Smooth muscle cell (in vitro differentiated cells): ENCODE results near the gene DERL2. TPM values are rescaled to one million over a fixed set of nuclear protein-coding genes. Genes with fewer than 3 reads are reported as not detected.

Source experiments
- DNase-seq: peaks from one replicate; lab custom pipeline; 2025; ENCODE audit not compliant: unreplicated experiment; lab: John Stamatoyannopoulos, UW
- H2AFZ ChIP-seq: fragments of 200-600 bp; sonication (generic); 2 replicates; pipeline ENCODE4 v1.6.0; 2016; ENCODE audit warnings: antibody characterized with exemption, low read depth, mild to moderate bottlenecking
- H3F3A ChIP-seq: fragments of 200-600 bp; sonication (generic); 2 replicates; pipeline ENCODE4 v1.6.0; 2017; ENCODE audit warnings: antibody characterized with exemption, low read depth
- H3K27ac ChIP-seq: fragments of 200-600 bp; sonication (generic); 2 replicates; pipeline ENCODE4 v1.5.1; 2016; ENCODE audit warnings: low read depth, mild to moderate bottlenecking
- H3K27me3 ChIP-seq: fragments of 200-600 bp; sonication (generic); 2 replicates; pipeline ENCODE4 v1.6.1; 2016; ENCODE audit warnings: low read depth, mild to moderate bottlenecking
- H3K36me3 ChIP-seq: fragments of 200-600 bp; sonication (generic); 2 replicates; pipeline ENCODE4 v1.5.1; 2016; ENCODE audit warnings: low read depth
- H3K4me1 ChIP-seq: fragments of 200-600 bp; sonication (generic); 2 replicates; pipeline ENCODE4 v1.5.1; 2016; ENCODE audit warnings: low read depth
- H3K4me2 ChIP-seq: fragments of 200-600 bp; sonication (generic); 2 replicates; pipeline ENCODE4 v1.6.0; 2016; ENCODE audit warnings: mild to moderate bottlenecking
- H3K4me3 ChIP-seq: fragments of 200-600 bp; sonication (generic); 2 replicates; pipeline ENCODE4 v1.5.1; 2016; ENCODE audit warnings: mild to moderate bottlenecking
- H3K79me2 ChIP-seq: fragments of 200-600 bp; sonication (generic); 2 replicates; pipeline ENCODE4 v1.6.0; 2016; ENCODE audit warnings: low read depth, mild to moderate bottlenecking
- H3K9ac ChIP-seq: fragments of 200-600 bp; sonication (generic); 2 replicates; pipeline ENCODE4 v1.6.0; 2016; ENCODE audit warnings: low read depth
- H3K9me3 ChIP-seq: fragments of 200-600 bp; sonication (generic); replicated peaks from 2 replicates; pipeline ENCODE4 v1.5.1; 2016; ENCODE audit warnings: low read depth
- H4K20me1 ChIP-seq: fragments of 200-600 bp; sonication (generic); 2 replicates; pipeline ENCODE4 v1.6.0; 2016; ENCODE audit warnings: low read depth
- CTCF ChIP-seq: fragments of 200-600 bp; sonication (generic); IDR thresholded peaks from 2 replicates; pipeline ENCODE4 v1.5.1; 2017; ENCODE audit warnings: borderline replicate concordance, mild to moderate bottlenecking, antibody characterized with exemption; ENCODE audit not compliant: insufficient read depth, poor library complexity, severe bottlenecking
- WGBS: methylation state at CpG from one replicate; pipeline ENCODE4 v1.1.7; 2016; ENCODE audit warnings: low lambda C conversion rate; 5-methylcytosine and 5-hydroxymethylcytosine counted together
- polyA plus RNA-seq: library from polyadenylated mRNA; unstranded; fragments of >200 nt; fragmentation: Nextera tagmentation; extraction: Ambion mirVana; gene quantifications from 2 replicates; pipeline ENCODE4 v1.2.1, GENCODE V29; 2016
- total RNA-seq: library from RNA; depleted of rRNA; stranded (reverse); fragments of >200 nt; gene quantifications from 2 replicates; pipeline ENCODE4 v1.2.3, GENCODE V29; 2014

DERL2 gene
- total and polyA plus RNA-seq, 2 experiments from 2014 or later = 81.3 to 152 TPM

- Histone ChIP-seq H4K20me1 (no peaks in the 10 kb centered on the region), H2AFZ (no peak overlapping the region), H3F3A (peaks cover 4% of the 10 kb centered on the region), H3K4me3 (no peak overlapping the region), H3K27me3 (no peaks in the 10 kb centered on the region), H3K79me2 (no peaks in the 10 kb centered on the region), H3K27ac (peak overlapping the region; percentile 98), H3K36me3 (no peaks in the 10 kb centered on the region), H3K9ac (peak overlapping the region; percentile 87), H3K9me3 (no peaks in the 10 kb centered on the region), H3K4me1 (peaks cover 10% of the 10 kb centered on the region), H3K4me2 (peak overlapping the region; percentile 66)
- WGBS = 48% methylated on average over 14 of the region's 14 CpGs
- DNase-seq = peak; percentile 59
- TF ChIP-seq CTCF = no peak
Measured at GRCh38 chr17:5526821-5527598, 41.0 kb upstream of the DERL2 start.

GRCh38 chr17:5523249-5523648 lies 37.3 kb upstream of the DERL2 start:
- H3K79me2 ChIP-seq = no peaks in the 10 kb centered on the region
- no peaks in the 10 kb centered on the region for H3K27me3 ChIP-seq
- no peak overlapping the region for H2AFZ ChIP-seq
- no peak for TF ChIP-seq CTCF
- H3K9ac ChIP-seq = no peak overlapping the region
- H4K20me1 ChIP-seq = no peaks in the 10 kb centered on the region
- DNase-seq = no peak
- H3F3A ChIP-seq = peaks cover 4% of the 10 kb centered on the region
- H3K4me3 ChIP-seq = no peak overlapping the region
- 71% methylated on average over 5 of the region's 5 CpGs for WGBS
- peaks cover 10% of the 10 kb centered on the region for H3K4me1 ChIP-seq
- H3K9me3 ChIP-seq = no peaks in the 10 kb centered on the region
- no peaks in the 10 kb centered on the region for H3K36me3 ChIP-seq
- no peak overlapping the region for H3K27ac ChIP-seq
- H3K4me2 ChIP-seq = no peak overlapping the region

- no peaks in the 10 kb centered on the region for H3K9me3 ChIP-seq
- H2AFZ ChIP-seq = no peak overlapping the region
- no peaks in the 10 kb centered on the region for H3K27me3 ChIP-seq
- peaks cover 10% of the 10 kb centered on the region for H3K4me1 ChIP-seq
- H3K27ac ChIP-seq = no peak overlapping the region
- WGBS = 94% methylated on average over 1 of the region's 1 CpG
- H3K4me2 ChIP-seq = no peak overlapping the region
- no peak overlapping the region for H3K9ac ChIP-seq
- no peaks in the 10 kb centered on the region for H4K20me1 ChIP-seq
- H3K79me2 ChIP-seq = no peaks in the 10 kb centered on the region
- H3F3A ChIP-seq = peaks cover under 1% of the 10 kb centered on the region
- no peak overlapping the region for H3K4me3 ChIP-seq
- H3K36me3 ChIP-seq = no peaks in the 10 kb centered on the region
- no peak for TF ChIP-seq CTCF
- DNase-seq = no peak
Measured at GRCh38 chr17:5522476-5522875, 36.5 kb upstream of the DERL2 start.
